ENCODE results near the gene C2orf78. TPM values are rescaled to one million over a fixed set of nuclear protein-coding genes. Genes with fewer than 3 reads are reported as not detected.

C2orf78 gene
- total RNA-seq, 6 experiments from 2014 or later: 0.07 TPM; not detected in 5

GRCh38 chr2:73822276-73822675 lies 38.3 kb downstream of the C2orf78 start:
- TF ChIP-seq CTCF (IDR thresholded peaks at IDR 0.05) (no peak), POLR2A (IDR thresholded peaks at IDR 0.05) (no peak)
- DNase-seq: no peak
- Histone ChIP-seq H3K4me1 (no peaks in the 10 kb centered on the region), H3K36me3 (no peaks in the 10 kb centered on the region), H3K27ac (no peak overlapping the region), H3K4me3 (no peak overlapping the region), H3K27me3 (no peaks in the 10 kb centered on the region), H3K9me3 (no peaks in the 10 kb centered on the region)
- intact Hi-C loops (cut with DNase I): loop anchor here in 1 of 2 donors (10.0 kb wide), 2 partner anchors 323 to 513 kb away; partner anchors contain the start of gene BOLA3
- no peak for ATAC-seq
- no CpG with 5 or more reads among the region's 1 CpG for WGBS (ENCODE audit: insufficient coverage, low coverage, low lambda C conversion rate, missing lambda C conversion rate)

- no peak for TF ChIP-seq CTCF (IDR thresholded peaks at IDR 0.05)
- TF ChIP-seq POLR2A (IDR thresholded peaks at IDR 0.05): no peak
- WGBS (ENCODE audit: insufficient coverage, low coverage, low lambda C conversion rate, missing lambda C conversion rate): 77% methylated on average over 2 of the region's 2 CpGs
- ATAC-seq: no peak
Observed at GRCh38 chr2:73822991-73823390, 39.0 kb downstream of the C2orf78 start.

GRCh38 chr2:73823416-73823815 lies 39.4 kb downstream of the C2orf78 start:
- Histone ChIP-seq H3K36me3 (no peaks in the 10 kb centered on the region), H3K9me3 (no peaks in the 10 kb centered on the region), H3K27me3 (no peaks in the 10 kb centered on the region), H3K4me1 (no peaks in the 10 kb centered on the region), H3K4me3 (no peak overlapping the region), H3K27ac (no peak overlapping the region)
- TF ChIP-seq POLR2A (IDR thresholded peaks at IDR 0.05): no peak
- TF ChIP-seq CTCF (IDR thresholded peaks at IDR 0.05): no peak
- ATAC-seq: no peak
- 28% methylated on average over 2 of the region's 2 CpGs for WGBS (ENCODE audit: insufficient coverage, low coverage, low lambda C conversion rate, missing lambda C conversion rate)
- DNase-seq: no peak
- intact Hi-C loops (cut with DNase I): loop anchor here in 1 of 2 donors (10.0 kb wide), 2 partner anchors 321 to 511 kb away; partner anchors contain the start of gene BOLA3

More at GRCh38 chr2:73822991-73823390, 39.0 kb downstream of the C2orf78 start:
- DNase-seq: no peak
- no peak overlapping the region for H3K4me3 ChIP-seq
- H3K36me3 ChIP-seq: no peaks in the 10 kb centered on the region
- H3K27ac ChIP-seq: no peak overlapping the region
- H3K4me1 ChIP-seq: no peaks in the 10 kb centered on the region
- H3K27me3 ChIP-seq: no peaks in the 10 kb centered on the region
- intact Hi-C loops (cut with DNase I): loop anchor here in 1 of 2 donors (10.0 kb wide), 2 partner anchors 322 to 512 kb away; partner anchors contain the start of gene BOLA3
- H3K9me3 ChIP-seq: no peaks in the 10 kb centered on the region

- WGBS (ENCODE audit: insufficient coverage, low coverage, low lambda C conversion rate, missing lambda C conversion rate): 2% methylated on average over 3 of the region's 3 CpGs
- Histone ChIP-seq H3K4me1 (no peaks in the 10 kb centered on the region), H3K27me3 (no peaks in the 10 kb centered on the region), H3K36me3 (no peaks in the 10 kb centered on the region), H3K9me3 (no peaks in the 10 kb centered on the region), H3K27ac (no peak overlapping the region), H3K4me3 (no peak overlapping the region)
- TF ChIP-seq POLR2A (IDR thresholded peaks at IDR 0.05): no peak
- TF ChIP-seq CTCF (IDR thresholded peaks at IDR 0.05): peak; percentile 81 to 84 (median 82)
- DNase-seq (no peak), ATAC-seq (peak; percentile 45 to 55 (median 51))
- intact Hi-C loops (cut with DNase I): loop anchor here in 1 of 2 donors (10.0 kb wide), 2 partner anchors 321 to 511 kb away; partner anchors contain the start of gene BOLA3
Observed at GRCh38 chr2:73823916-73824523, 40.0 kb downstream of the C2orf78 start.

All from right lobe of liver (tissue), 6 donors.